ENCODE results near the gene PRRT1B.

- no peak for TF ChIP-seq YY1 (IDR thresholded peaks at IDR 0.05; ENCODE audit: insufficient read depth, insufficient read length)
- no peak for TF ChIP-seq ZNF274 (IDR thresholded peaks at IDR 0.05; ENCODE audit: low read depth, low read length)
- TF ChIP-seq SUZ12 (IDR thresholded peaks at IDR 0.05; ENCODE audit: extremely low read depth, insufficient read depth, insufficient read length), result no peak
These were observed 23.5 kb upstream of the PRRT1B start for GRCh38 chr9:131521822-131522221.
